Gastrocnemius medialis (tissue), 4 donors: ENCODE measurements around the gene GLYR1. TPM values are rescaled to one million over a fixed set of nuclear protein-coding genes. Genes with fewer than 3 reads are reported as not detected.

ENCODE experiments used
- total RNA-seq, 4 donors: library from RNA; depleted of rRNA; stranded (reverse); fragments of >200 nt; gene quantifications; one replicate each; pipeline versions ENCODE4 v1.1.0 to v1.2.3, GENCODE V29; 2016

GLYR1 gene
- total RNA-seq, 4 donors from 2014 or later: 39.4 to 56.7 (median 53.0) TPM

Other genes starting within 250 kb of the GLYR1 start
- 10 to 100 TPM; 13.5 to 19.0 (median 15.4) TPM for gene UBALD1, start 232.4 kb downstream of the GLYR1 start, total RNA-seq
- gene MGRN1, start 222.5 kb downstream of the GLYR1 start, total RNA-seq: 10 to 100 TPM; 33.8 to 62.9 (median 55.0) TPM
- 10 to 100 TPM in 1 of 4 donors, 1 to 10 TPM in 3; 7.4 to 10.2 (median 8.8) TPM for gene NUDT16L1, start 153.7 kb downstream of the GLYR1 start, total RNA-seq
- 10 to 100 TPM in 1 of 4 donors, 1 to 10 TPM in 3; 6.7 to 16.6 (median 9.0) TPM for gene ANKS3, start 113.0 kb downstream of the GLYR1 start, total RNA-seq
- 1 to 10 TPM in 2 of 4 donors, under 1 TPM in 2; 0.44 to 1.2 (median 0.91) TPM for gene DNAAF8, start 112.8 kb downstream of the GLYR1 start, total RNA-seq
- 1 to 10 TPM; 6.3 to 7.3 (median 6.9) TPM for gene ZNF500, start 80.1 kb downstream of the GLYR1 start, total RNA-seq
- gene SEPTIN12, start 58.9 kb downstream of the GLYR1 start, total RNA-seq: not detected
- not detected for gene SMIM22, start 51.9 kb downstream of the GLYR1 start, total RNA-seq
- 10 to 100 TPM; 11.6 to 31.1 (median 26.0) TPM for gene ROGDI, start 44.7 kb downstream of the GLYR1 start, total RNA-seq
- 10 to 100 TPM; 25.3 to 33.4 (median 28.2) TPM for gene UBN1, start 193 bp upstream of the GLYR1 start, total RNA-seq
- gene PPL, start 89.9 kb upstream of the GLYR1 start, total RNA-seq: 10 to 100 TPM; 12.8 to 23.1 (median 18.3) TPM
- 1 to 10 TPM in 3 of 4 donors, under 1 TPM in 1; 0.85 to 5.8 (median 1.5) TPM for gene SEC14L5, start 111.0 kb upstream of the GLYR1 start, total RNA-seq
- gene NAGPA, start 186.6 kb upstream of the GLYR1 start, total RNA-seq: 10 to 100 TPM; 15.1 to 27.5 (median 27.4) TPM
- not detected for gene C16orf89, start 218.7 kb upstream of the GLYR1 start, total RNA-seq
- gene ALG1, start 224.6 kb upstream of the GLYR1 start, total RNA-seq: 10 to 100 TPM in 2 of 4 donors, 1 to 10 TPM in 2; 4.8 to 17.1 (median 9.7) TPM